GM10266 (cell line): ENCODE results near the gene ATRNL1.

Source experiments
- DNase-seq: peaks from one replicate; pipeline ENCODE4 v3.0.0; 2012; ENCODE audit errors: extremely low spot score
- TF ChIP-seq, protein P1 (sequence below): IDR thresholded peaks from 2 replicates; pipeline ENCODE4 v1.5.1; 2012; ENCODE audit warnings: mild to moderate bottlenecking, low read depth; ENCODE audit not compliant: control insufficient read depth, insufficient read depth; ENCODE audit errors: missing control alignments

The ATRNL1 gene

DNA sequence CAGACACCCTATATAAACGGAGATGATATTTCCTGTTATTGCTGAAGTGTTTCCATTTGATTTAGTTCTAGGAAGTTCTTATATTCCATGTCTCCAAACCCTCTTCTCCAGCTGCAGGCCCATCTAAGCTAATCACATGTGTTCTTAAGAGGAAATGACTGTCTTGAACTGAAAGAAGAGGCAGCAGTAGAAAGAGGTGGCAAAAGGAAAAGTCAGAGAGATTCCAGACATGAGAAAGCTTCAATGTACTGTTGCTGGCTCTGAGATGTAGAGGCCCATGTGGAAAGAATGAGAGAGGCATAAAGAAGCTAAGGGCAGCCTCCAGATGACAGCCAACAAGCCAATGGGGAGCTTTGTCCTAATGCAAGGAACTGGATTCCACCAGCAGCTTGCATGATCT, 892.6 kb downstream of the ATRNL1 start:
- DNase-seq: no peak
- TF ChIP-seq, protein P1, sequence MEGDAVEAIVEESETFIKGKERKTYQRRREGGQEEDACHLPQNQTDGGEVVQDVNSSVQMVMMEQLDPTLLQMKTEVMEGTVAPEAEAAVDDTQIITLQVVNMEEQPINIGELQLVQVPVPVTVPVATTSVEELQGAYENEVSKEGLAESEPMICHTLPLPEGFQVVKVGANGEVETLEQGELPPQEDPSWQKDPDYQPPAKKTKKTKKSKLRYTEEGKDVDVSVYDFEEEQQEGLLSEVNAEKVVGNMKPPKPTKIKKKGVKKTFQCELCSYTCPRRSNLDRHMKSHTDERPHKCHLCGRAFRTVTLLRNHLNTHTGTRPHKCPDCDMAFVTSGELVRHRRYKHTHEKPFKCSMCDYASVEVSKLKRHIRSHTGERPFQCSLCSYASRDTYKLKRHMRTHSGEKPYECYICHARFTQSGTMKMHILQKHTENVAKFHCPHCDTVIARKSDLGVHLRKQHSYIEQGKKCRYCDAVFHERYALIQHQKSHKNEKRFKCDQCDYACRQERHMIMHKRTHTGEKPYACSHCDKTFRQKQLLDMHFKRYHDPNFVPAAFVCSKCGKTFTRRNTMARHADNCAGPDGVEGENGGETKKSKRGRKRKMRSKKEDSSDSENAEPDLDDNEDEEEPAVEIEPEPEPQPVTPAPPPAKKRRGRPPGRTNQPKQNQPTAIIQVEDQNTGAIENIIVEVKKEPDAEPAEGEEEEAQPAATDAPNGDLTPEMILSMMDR: no peak

DNA sequence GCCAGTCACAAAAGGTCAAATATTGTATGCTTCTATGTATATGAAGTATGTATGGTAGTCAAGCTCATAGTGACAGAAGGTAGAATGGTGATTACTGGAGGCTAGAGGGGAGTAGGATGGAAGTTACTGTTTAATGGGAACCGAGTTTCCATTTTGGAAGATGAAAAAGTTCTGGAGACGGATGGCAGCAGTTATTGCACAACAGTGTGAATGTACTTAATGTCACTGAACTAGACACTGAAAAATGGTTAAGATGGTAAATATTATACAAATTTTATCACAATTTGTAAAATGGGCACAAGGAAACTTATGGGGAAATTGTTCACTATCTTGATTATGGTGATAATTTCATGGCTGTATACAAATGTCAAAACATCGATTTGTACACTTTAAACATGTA, 895.2 kb downstream of the ATRNL1 start:
- TF ChIP-seq, protein P1: no peak

DNA sequence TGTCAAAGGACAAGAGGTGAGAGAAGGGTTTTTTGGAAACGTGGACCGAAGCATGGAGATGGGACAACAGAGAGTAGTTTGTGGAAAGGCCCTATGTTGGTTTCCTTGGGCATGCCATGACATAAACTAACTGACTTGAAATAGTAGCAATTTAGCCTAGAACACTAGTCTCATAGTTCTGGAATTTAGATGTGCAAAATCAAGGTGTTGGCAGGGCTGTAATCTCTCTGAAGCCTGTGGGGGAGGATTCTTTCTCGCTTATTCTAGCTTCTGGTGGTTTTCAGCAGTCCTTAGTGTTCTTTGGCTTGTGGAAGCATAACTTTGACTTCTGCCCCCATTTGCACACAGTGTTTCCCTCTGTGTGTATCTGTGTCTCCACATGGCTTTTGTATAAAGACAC, 896.5 kb downstream of the ATRNL1 start:
- no peak for DNase-seq
- TF ChIP-seq, protein P1: no peak

More for the DNA sequence above, 895.2 kb downstream of the ATRNL1 start:
- no peak for DNase-seq

DNA sequence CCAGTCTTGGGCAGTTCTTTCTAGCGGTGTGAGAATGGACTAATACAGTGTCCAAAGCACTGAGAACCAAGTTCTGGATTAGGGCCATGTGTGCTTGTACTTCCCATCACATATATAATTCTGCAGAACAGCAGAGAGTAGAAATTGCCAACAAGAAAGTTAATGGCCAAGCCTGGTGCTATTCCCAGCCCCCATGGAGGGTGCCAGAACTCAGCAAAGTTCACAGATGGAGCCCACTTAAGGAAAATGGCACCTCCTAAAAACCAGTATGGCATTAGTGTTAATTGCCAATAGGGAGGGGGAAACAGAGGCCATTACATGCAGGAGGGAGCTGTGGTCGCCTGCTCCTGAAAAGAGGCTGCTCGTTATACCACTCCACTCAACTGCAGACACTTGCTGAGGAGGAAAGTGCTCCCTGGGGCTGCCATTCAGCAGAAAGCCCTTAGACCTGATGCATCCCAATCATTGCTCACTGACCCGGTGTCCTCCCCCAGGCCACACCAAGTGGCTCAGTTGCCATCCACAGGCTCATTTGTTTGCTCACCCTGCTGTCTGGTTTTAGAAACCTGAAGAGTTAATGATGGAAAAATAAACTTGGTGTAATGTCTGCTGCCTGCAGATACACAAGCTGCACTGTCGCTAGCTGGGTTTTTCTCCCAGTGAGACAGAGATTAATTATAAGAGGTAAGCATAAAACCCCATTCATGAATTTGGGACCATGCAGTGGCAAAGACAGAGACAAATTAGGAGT, 899.2 kb downstream of the ATRNL1 start:
- TF ChIP-seq, protein P1: no peak
- DNase-seq: no peak

DNA sequence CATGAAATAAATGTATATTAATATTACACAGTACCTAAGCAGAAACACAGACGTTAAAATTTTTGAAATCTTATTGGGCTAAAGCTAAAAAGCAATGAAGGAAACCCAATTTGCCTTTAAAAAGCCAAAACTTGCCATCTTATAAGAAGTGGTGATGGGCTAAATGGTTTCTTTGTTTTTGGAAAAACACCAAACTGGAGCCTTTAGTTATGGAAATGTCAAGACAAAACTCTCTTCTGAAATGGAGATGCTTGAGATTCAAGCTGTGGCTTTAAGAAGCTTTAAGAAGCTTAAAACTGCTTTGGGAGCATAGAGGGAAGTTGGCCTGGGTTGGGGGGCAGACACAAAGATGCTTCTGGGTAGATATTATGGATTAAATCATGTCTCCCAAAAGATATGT, 902.9 kb downstream of the ATRNL1 start:
- TF ChIP-seq, protein P1: no peak
- no peak for DNase-seq

DNA sequence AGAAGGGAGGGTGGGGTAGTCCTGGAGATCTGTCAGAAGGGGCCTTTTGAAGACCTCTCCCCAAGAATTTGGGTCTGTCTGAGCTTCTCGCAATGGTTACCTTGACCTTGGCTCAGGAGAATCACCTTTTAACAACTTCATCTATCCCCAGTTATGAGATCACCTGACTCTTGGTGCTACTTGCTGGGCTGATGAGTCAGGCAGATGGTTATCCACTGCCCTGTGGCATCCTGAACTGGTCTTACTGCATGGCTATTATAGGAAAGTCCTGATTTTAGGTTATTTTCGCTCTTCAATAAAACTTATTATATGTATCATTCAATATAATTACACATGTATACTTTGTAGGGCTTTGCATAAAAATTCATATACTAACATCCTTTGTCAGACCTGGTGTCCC, 905.1 kb downstream of the ATRNL1 start:
- no peak for DNase-seq
- TF ChIP-seq, protein P1: no peak
